ENCODE results near the gene TRPM5. TPM values are rescaled to one million over a fixed set of nuclear protein-coding genes. Genes with fewer than 3 reads are reported as not detected.

Gene TRPM5
- total RNA-seq, 1 donor from 2014 or later = not detected

DNA sequence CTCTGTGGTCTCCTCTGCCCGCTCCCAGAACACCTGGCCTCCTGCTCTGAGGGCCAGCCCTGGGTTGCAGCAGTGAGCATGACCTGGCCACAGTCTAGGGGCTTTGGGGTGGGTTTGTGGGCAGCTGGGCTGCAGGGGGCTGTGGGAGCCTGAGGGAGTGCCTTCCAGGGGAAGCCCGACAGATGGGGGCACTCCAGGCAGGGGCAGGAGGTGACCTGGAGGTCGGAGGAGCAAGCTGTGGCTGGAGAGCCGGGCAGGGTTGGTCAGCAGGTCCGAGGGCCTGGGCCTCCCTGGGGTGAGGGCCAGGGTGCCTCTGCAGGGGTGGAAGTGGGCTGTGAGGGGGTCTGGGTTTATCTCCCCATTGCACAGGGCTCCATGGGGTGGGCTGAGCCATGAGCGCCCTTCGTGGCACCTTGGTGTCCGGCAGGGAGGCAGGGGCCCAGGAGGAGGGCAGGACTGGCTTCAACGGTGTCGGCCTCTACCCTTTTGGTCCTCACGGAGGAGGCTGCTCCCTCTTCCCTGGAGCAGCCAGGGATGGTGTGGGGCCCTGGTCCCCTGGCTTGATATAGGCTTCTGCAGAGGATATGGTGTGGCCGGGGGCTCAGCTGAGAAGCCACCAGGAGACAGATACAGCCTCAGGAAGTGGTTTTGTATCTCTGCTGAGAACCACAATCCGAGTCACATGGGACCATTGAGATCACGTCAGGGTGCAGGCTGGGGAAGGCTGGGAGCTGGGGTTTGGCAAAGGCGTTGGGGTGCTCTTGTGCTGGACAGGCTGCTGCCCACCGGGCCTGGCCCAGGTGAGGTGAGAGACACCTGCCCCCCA, 22.8 kb upstream of the TRPM5 start:
- no peaks in the 10 kb centered on the region for H3K79me2 ChIP-seq (ENCODE audit: insufficient read depth, low read length)
- H4K20me1 ChIP-seq (ENCODE audit: insufficient read depth, low read length) = no peaks in the 10 kb centered on the region
- Mint-ChIP-seq H3K27ac (ENCODE audit: unreplicated experiment) (no peak overlapping the region), H3K4me3 (ENCODE audit: unreplicated experiment) (no peak overlapping the region), H3K36me3 (ENCODE audit: low read depth, unreplicated experiment) (no peaks in the 10 kb centered on the region), H3K9me3 (ENCODE audit: unreplicated experiment) (peaks cover 3% of the 10 kb centered on the region), H3K27me3 (ENCODE audit: low read depth, unreplicated experiment) (peaks cover 62% of the 10 kb centered on the region), H3K4me1 (ENCODE audit: low read depth, unreplicated experiment) (no peaks in the 10 kb centered on the region)
- FAIRE-seq (no peak), DNase-seq (ENCODE audit: low read depth) (no peak)
- no peak overlapping the region for H3K4me3 ChIP-seq (ENCODE audit: insufficient read depth, low read depth, low read length)
- no peak overlapping the region for H3K4me2 ChIP-seq (ENCODE audit: low read length)
- no peaks in the 10 kb centered on the region for H3K9me3 ChIP-seq (ENCODE audit: insufficient read depth, low read depth, low read length)
- no peak overlapping the region for H3K9ac ChIP-seq (ENCODE audit: low read length)
- H2AFZ ChIP-seq (ENCODE audit: low read depth, low read length) = no peak overlapping the region
- TF ChIP-seq EZH2 (IDR thresholded peaks at IDR 0.05; ENCODE audit: insufficient read depth, low read length) = no peak
- no peak overlapping the region for H3K27ac ChIP-seq (ENCODE audit: low read depth, low read length)
- H3K4me1 ChIP-seq (ENCODE audit: insufficient read depth, low read length) = no peaks in the 10 kb centered on the region
- H3K27me3 ChIP-seq (ENCODE audit: insufficient read depth, low read length) = no peaks in the 10 kb centered on the region
- no peaks in the 10 kb centered on the region for H3K36me3 ChIP-seq (ENCODE audit: insufficient read depth, low read length)

DNA sequence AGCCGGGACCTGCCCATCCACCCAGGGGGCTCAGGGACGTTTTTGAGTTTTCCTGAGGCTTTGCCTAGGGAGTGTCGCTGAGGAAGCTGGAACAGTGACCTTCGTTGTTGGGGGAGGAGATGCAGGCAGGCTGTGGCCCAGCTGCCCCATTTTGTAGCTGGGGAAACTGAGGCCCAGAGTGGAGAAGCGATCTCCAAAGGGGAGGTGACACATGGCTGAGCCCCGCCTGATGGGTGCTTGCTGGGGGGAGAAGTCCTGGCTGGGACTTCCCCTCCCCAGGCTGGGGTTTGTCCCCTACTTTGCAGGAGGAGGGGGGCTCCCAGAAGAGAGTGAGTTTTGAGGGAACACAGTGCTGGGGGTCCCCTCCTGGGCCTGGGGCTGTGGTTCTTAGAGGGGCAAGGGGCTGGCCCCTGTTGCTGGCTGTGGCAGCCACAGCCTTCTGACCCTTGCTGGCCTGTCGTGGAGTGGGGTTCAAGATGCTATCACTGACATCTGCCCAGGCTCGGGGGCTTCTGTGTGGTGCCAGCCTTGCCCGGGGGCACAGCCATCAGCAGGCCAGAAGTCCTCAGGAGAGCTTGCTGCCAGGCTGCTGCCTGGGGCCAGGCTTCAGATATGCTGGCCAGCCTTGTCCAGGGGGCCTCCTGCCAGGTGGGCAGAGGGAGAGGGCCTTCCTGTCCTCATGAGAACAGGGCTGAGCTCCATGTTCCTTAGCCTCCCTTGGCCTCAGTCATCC, 21.9 kb upstream of the TRPM5 start:
- no peak overlapping the region for H3K27ac Mint-ChIP-seq (ENCODE audit: unreplicated experiment)
- no peak overlapping the region for H3K4me2 ChIP-seq (ENCODE audit: low read length)
- no peaks in the 10 kb centered on the region for H3K36me3 Mint-ChIP-seq (ENCODE audit: low read depth, unreplicated experiment)
- H3K9me3 ChIP-seq (ENCODE audit: insufficient read depth, low read depth, low read length) = no peaks in the 10 kb centered on the region
- no peaks in the 10 kb centered on the region for H3K4me1 ChIP-seq (ENCODE audit: insufficient read depth, low read length)
- H3K4me3 Mint-ChIP-seq (ENCODE audit: unreplicated experiment) = no peak overlapping the region
- H3K36me3 ChIP-seq (ENCODE audit: insufficient read depth, low read length) = no peaks in the 10 kb centered on the region
- H3K27me3 Mint-ChIP-seq (ENCODE audit: low read depth, unreplicated experiment) = peaks cover 62% of the 10 kb centered on the region
- H3K9ac ChIP-seq (ENCODE audit: low read length) = no peak overlapping the region
- no peak overlapping the region for H2AFZ ChIP-seq (ENCODE audit: low read depth, low read length)
- FAIRE-seq (no peak), DNase-seq (ENCODE audit: low read depth) (no peak)
- H4K20me1 ChIP-seq (ENCODE audit: insufficient read depth, low read length) = no peaks in the 10 kb centered on the region
- no peak overlapping the region for H3K4me3 ChIP-seq (ENCODE audit: insufficient read depth, low read depth, low read length)
- H3K4me1 Mint-ChIP-seq (ENCODE audit: low read depth, unreplicated experiment) = no peaks in the 10 kb centered on the region
- no peaks in the 10 kb centered on the region for H3K27me3 ChIP-seq (ENCODE audit: insufficient read depth, low read length)
- no peak overlapping the region for H3K27ac ChIP-seq (ENCODE audit: low read depth, low read length)
- no peaks in the 10 kb centered on the region for H3K79me2 ChIP-seq (ENCODE audit: insufficient read depth, low read length)
- H3K9me3 Mint-ChIP-seq (ENCODE audit: unreplicated experiment) = peaks cover 2% of the 10 kb centered on the region
- TF ChIP-seq, protein P1, sequence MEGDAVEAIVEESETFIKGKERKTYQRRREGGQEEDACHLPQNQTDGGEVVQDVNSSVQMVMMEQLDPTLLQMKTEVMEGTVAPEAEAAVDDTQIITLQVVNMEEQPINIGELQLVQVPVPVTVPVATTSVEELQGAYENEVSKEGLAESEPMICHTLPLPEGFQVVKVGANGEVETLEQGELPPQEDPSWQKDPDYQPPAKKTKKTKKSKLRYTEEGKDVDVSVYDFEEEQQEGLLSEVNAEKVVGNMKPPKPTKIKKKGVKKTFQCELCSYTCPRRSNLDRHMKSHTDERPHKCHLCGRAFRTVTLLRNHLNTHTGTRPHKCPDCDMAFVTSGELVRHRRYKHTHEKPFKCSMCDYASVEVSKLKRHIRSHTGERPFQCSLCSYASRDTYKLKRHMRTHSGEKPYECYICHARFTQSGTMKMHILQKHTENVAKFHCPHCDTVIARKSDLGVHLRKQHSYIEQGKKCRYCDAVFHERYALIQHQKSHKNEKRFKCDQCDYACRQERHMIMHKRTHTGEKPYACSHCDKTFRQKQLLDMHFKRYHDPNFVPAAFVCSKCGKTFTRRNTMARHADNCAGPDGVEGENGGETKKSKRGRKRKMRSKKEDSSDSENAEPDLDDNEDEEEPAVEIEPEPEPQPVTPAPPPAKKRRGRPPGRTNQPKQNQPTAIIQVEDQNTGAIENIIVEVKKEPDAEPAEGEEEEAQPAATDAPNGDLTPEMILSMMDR (IDR thresholded peaks at IDR 0.05; ENCODE audit: insufficient read depth, low read depth, low read length) = no peak
- no peak for TF ChIP-seq EZH2 (IDR thresholded peaks at IDR 0.05; ENCODE audit: insufficient read depth, low read length)

DNA sequence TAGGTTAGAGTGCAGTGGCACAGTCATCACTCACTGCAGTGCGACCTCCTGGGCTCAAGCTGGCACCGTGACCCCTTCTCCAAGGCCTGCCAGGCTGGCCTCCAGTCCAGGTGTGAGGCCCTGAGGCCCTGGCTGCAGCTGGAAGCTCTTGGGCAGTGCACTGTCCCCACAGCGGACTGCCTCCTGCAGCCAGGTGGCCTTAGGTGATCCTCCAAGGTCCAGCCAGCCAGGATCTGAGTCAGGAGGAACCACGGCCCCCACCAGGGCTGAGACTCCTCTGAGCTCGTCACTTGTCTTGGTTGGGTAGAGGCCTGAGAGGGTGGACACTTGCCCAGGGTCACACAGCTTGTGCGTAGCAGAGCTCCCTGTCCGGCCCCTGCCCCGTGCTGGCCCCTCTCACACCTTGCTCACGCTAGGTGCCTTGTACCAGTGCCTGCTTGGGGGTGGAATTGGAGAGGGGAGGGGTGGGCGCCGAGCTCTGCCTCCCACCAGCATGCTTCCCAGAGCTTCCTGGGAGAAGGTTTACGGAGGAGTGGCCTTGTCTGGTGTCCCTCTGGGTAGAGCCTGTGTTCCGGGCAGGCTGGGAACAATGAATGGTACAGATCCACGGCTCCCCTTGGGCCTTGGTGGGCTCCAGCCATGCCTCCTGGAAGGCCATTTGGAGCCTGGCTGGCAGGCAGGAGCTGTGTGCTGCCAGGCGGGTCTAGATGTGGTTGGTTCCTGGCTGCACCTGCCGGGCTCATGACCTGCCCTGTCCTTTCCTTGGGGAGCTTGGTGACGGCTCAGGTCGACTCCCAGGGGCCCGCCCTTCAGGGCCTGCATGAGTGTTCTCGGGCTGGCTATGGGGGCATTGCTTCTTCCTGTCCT, 21.1 kb upstream of the TRPM5 start:
- Mint-ChIP-seq H3K4me3 (ENCODE audit: unreplicated experiment) (no peak overlapping the region), H3K4me1 (ENCODE audit: low read depth, unreplicated experiment) (no peaks in the 10 kb centered on the region), H3K27me3 (ENCODE audit: low read depth, unreplicated experiment) (peaks cover 60% of the 10 kb centered on the region), H3K9me3 (ENCODE audit: unreplicated experiment) (peaks cover 2% of the 10 kb centered on the region), H3K27ac (ENCODE audit: unreplicated experiment) (no peak overlapping the region), H3K36me3 (ENCODE audit: low read depth, unreplicated experiment) (no peaks in the 10 kb centered on the region)
- DNase-seq (ENCODE audit: low read depth) (no peak), FAIRE-seq (no peak)
- Histone ChIP-seq H3K4me1 (ENCODE audit: insufficient read depth, low read length) (no peaks in the 10 kb centered on the region), H3K9ac (ENCODE audit: low read length) (no peak overlapping the region), H3K27ac (ENCODE audit: low read depth, low read length) (no peak overlapping the region), H3K4me3 (ENCODE audit: insufficient read depth, low read depth, low read length) (no peak overlapping the region), H2AFZ (ENCODE audit: low read depth, low read length) (no peak overlapping the region), H3K9me3 (ENCODE audit: insufficient read depth, low read depth, low read length) (no peaks in the 10 kb centered on the region), H3K36me3 (ENCODE audit: insufficient read depth, low read length) (no peaks in the 10 kb centered on the region), H3K4me2 (ENCODE audit: low read length) (no peak overlapping the region), H3K79me2 (ENCODE audit: insufficient read depth, low read length) (no peaks in the 10 kb centered on the region), H3K27me3 (ENCODE audit: insufficient read depth, low read length) (no peaks in the 10 kb centered on the region), H4K20me1 (ENCODE audit: insufficient read depth, low read length) (no peaks in the 10 kb centered on the region)
- TF ChIP-seq, protein P1 (IDR thresholded peaks at IDR 0.05; ENCODE audit: insufficient read depth, low read depth, low read length) = no peak
- TF ChIP-seq EZH2 (IDR thresholded peaks at IDR 0.05; ENCODE audit: insufficient read depth, low read length) = no peak

Data from astrocyte (in vitro differentiated cells and primary cell).